Mesenchymal stem cell (in vitro differentiated cells and primary cell): Measurements from ENCODE around the gene BMPR1B.
"Not testable (repeated sequence)": the region's sequence is repeated elsewhere in the genome, so short reads cannot be mapped to it uniquely, and the experiment has no call there.

Experiments
- DNase-seq: peaks from one replicate; pipeline ENCODE4 v3.0.0-alpha.2; 2013
- H2AFZ ChIP-seq: one replicate; pipeline ENCODE4 v1.6.1; 2013; ENCODE audit warnings: low read depth, mild to moderate bottlenecking, control low read depth, inconsistent platforms, low read length, moderate library complexity
- H2AK5ac ChIP-seq: 2 replicates; pipeline ENCODE4 v1.6.1; 2013; ENCODE audit warnings: low read length, moderate library complexity, mild to moderate bottlenecking, inconsistent platforms; ENCODE audit not compliant: severe bottlenecking
- H2BK120ac ChIP-seq: one replicate; pipeline ENCODE4 v1.6.1; 2013; ENCODE audit warnings: low read depth, mild to moderate bottlenecking, inconsistent platforms, low read length, moderate library complexity
- H2BK12ac ChIP-seq, 2 experiments: one replicate each; pipeline ENCODE4 v1.6.1; 2013; ENCODE audit warnings: inconsistent platforms in 2 of 2, low read length in 2 of 2, mild to moderate bottlenecking in 2 of 2, moderate library complexity in 2 of 2, control low read depth in 1 of 2
- H2BK15ac ChIP-seq: one replicate; pipeline ENCODE4 v1.6.1; 2013; ENCODE audit warnings: mild to moderate bottlenecking, low read depth, inconsistent platforms; ENCODE audit not compliant: poor library complexity, severe bottlenecking
- H2BK5ac ChIP-seq: 2 replicates; pipeline ENCODE4 v1.6.1; 2013; ENCODE audit warnings: low read depth, mild to moderate bottlenecking, low read length, control low read depth, inconsistent platforms; ENCODE audit not compliant: poor library complexity, severe bottlenecking
- H3K14ac ChIP-seq, 2 experiments: one replicate each; pipeline ENCODE4 v1.6.1; 2013; ENCODE audit warnings: inconsistent platforms in 2 of 2, low read length in 2 of 2, control low read depth in 1 of 2, mild to moderate bottlenecking in 1 of 2, moderate library complexity in 1 of 2
- H3K18ac ChIP-seq, 2 experiments: one replicate each; pipeline ENCODE4 v1.6.1; 2013; ENCODE audit warnings: inconsistent platforms in 2 of 2, low read length in 2 of 2, control low read depth in 1 of 2, low read depth in 1 of 2, mild to moderate bottlenecking in 1 of 2
- H3K23ac ChIP-seq, 2 experiments: one replicate each; pipeline ENCODE4 v1.6.1; 2013; ENCODE audit warnings: inconsistent platforms in 2 of 2, low read length in 2 of 2, mild to moderate bottlenecking in 2 of 2, moderate library complexity in 2 of 2, control low read depth in 1 of 2
- H3K27ac ChIP-seq: 2 replicates; pipeline ENCODE4 v1.5.1; 2013; ENCODE audit warnings: mild to moderate bottlenecking, moderate library complexity, low read length, control low read depth, inconsistent platforms; ENCODE audit not compliant: poor library complexity, severe bottlenecking
- H3K27me3 ChIP-seq, 2 experiments: 2 replicates each; pipeline versions ENCODE4 v1.6.1 to v1.7.0; 2013; ENCODE audit warnings: low read length in 2 of 2, mild to moderate bottlenecking in 2 of 2, moderate library complexity in 2 of 2, control low read depth in 1 of 2, inconsistent platforms in 1 of 2; ENCODE audit not compliant: control insufficient read depth in 1 of 2, insufficient read depth in 1 of 2
- H3K36me3 ChIP-seq, 2 experiments: 2 replicates each; pipeline versions ENCODE4 v1.6.1 to v1.7.0; 2013; ENCODE audit warnings: low read length in 2 of 2, control low read depth in 1 of 2, inconsistent platforms in 1 of 2, low read depth in 1 of 2, mild to moderate bottlenecking in 1 of 2; ENCODE audit not compliant: insufficient read depth in 2 of 2, control insufficient read depth in 1 of 2
- H3K4ac ChIP-seq, 2 experiments: one replicate each; pipeline ENCODE4 v1.6.1; 2013; ENCODE audit warnings: inconsistent platforms in 2 of 2, low read length in 2 of 2, mild to moderate bottlenecking in 2 of 2, moderate library complexity in 2 of 2, control low read depth in 1 of 2, low read depth in 1 of 2
- H3K4me1 ChIP-seq: 2 replicates; pipeline ENCODE4 v1.6.1; 2013; ENCODE audit warnings: low read depth, low read length, control low read depth; ENCODE audit not compliant: control insufficient read depth, insufficient read depth
- H3K4me2 ChIP-seq: 2 replicates; pipeline ENCODE4 v1.6.1; 2013; ENCODE audit warnings: low read length, mild to moderate bottlenecking, inconsistent platforms; ENCODE audit not compliant: poor library complexity, severe bottlenecking
- H3K4me3 ChIP-seq, 2 experiments: 2 replicates each; pipeline versions ENCODE4 v1.5.1 to v1.7.0; 2013; ENCODE audit warnings: low read length in 2 of 2, mild to moderate bottlenecking in 2 of 2, control low read depth in 1 of 2, low read depth in 1 of 2; ENCODE audit not compliant: insufficient read depth in 1 of 2
- H3K79me1 ChIP-seq: replicated peaks from 2 replicates; pipeline ENCODE4 v1.6.1; 2013; ENCODE audit warnings: mild to moderate bottlenecking, control low read depth, low read length, inconsistent platforms; ENCODE audit not compliant: poor library complexity, severe bottlenecking
- H3K9ac ChIP-seq: 2 replicates; pipeline ENCODE4 v1.7.0; 2013; ENCODE audit warnings: mild to moderate bottlenecking, low read length, moderate library complexity
- H3K9me3 ChIP-seq: 2 replicates; pipeline ENCODE4 v1.7.0; 2013; ENCODE audit warnings: mild to moderate bottlenecking, low read length; ENCODE audit not compliant: control insufficient read depth
- H4K8ac ChIP-seq: one replicate; pipeline ENCODE4 v1.6.1; 2013; ENCODE audit warnings: inconsistent platforms, mild to moderate bottlenecking, low read length, moderate library complexity
- H4K91ac ChIP-seq: one replicate; pipeline ENCODE4 v1.6.1; 2013; ENCODE audit warnings: mild to moderate bottlenecking, low read length, inconsistent platforms
- WGBS: methylation state at CpG from one replicate; pipeline ENCODE4 v1.1.7; 2013; ENCODE audit warnings: mixed read lengths; 5-methylcytosine and 5-hydroxymethylcytosine counted together

Gene BMPR1B

GRCh38 chr4:95171377-95171776 lies 413.6 kb downstream of the BMPR1B start:
- H2BK15ac ChIP-seq, H3K14ac ChIP-seq, H3K18ac ChIP-seq, H2BK5ac ChIP-seq, H3K36me3 ChIP-seq, H3K4me1 ChIP-seq, H3K23ac ChIP-seq, H4K8ac ChIP-seq, H2AK5ac ChIP-seq, H2BK12ac ChIP-seq, H2BK120ac ChIP-seq, H3K4ac ChIP-seq, H3K4me2 ChIP-seq, H2AFZ ChIP-seq, H3K9me3 ChIP-seq, DNase-seq, H4K91ac ChIP-seq, H3K9ac ChIP-seq, H3K27me3 ChIP-seq, H3K27ac ChIP-seq, H3K79me1 ChIP-seq, H3K4me3 ChIP-seq: not testable (repeated sequence)
- whole genome bisulfite sequencing = no CpG with 5 or more reads among the region's 3 CpGs

GRCh38 chr4:95178938-95179337 lies 421.2 kb downstream of the BMPR1B start:
- H2BK15ac ChIP-seq = no peak overlapping the region

GRCh38 chr4:95180531-95181242 lies 422.9 kb downstream of the BMPR1B start:
- H3K27ac ChIP-seq = no peak overlapping the region
- peak overlapping the region in 1 of 2 experiments; percentile 38 for H3K14ac ChIP-seq
- no peak overlapping the region for H2BK120ac ChIP-seq
- H2BK5ac ChIP-seq = no peak overlapping the region
- H3K4me2 ChIP-seq = no peak overlapping the region
- no peak overlapping the region for H3K4me3 ChIP-seq
- peaks cover 5% of the 10 kb centered on the region for H3K4me1 ChIP-seq
- 91% methylated on average over 10 of the region's 10 CpGs for whole genome bisulfite sequencing
- no peaks in the 10 kb centered on the region for H3K9me3 ChIP-seq
- H2BK15ac ChIP-seq = no peak overlapping the region
- no peak overlapping the region for H2BK12ac ChIP-seq
- H2AFZ ChIP-seq = no peak overlapping the region
- H3K79me1 ChIP-seq = no peaks in the 10 kb centered on the region
- H4K8ac ChIP-seq = no peak overlapping the region
- no peak overlapping the region for H3K4ac ChIP-seq
- H3K23ac ChIP-seq = no peak overlapping the region
- H3K9ac ChIP-seq = no peak overlapping the region
- no peak for DNase-seq
- no peak overlapping the region for H4K91ac ChIP-seq
- H3K27me3 ChIP-seq = no peaks in the 10 kb centered on the region
- no peak overlapping the region for H2AK5ac ChIP-seq
- peaks cover 3 to 10% of the 10 kb centered on the region in 2 experiments for H3K36me3 ChIP-seq
- peak overlapping the region in 1 of 2 experiments; percentile 34 for H3K18ac ChIP-seq

More at GRCh38 chr4:95178938-95179337, 421.2 kb downstream of the BMPR1B start:
- Histone ChIP-seq H2AFZ (no peak overlapping the region), H3K18ac (no peak overlapping the region), H3K79me1 (no peaks in the 10 kb centered on the region), H2AK5ac (no peak overlapping the region), H2BK120ac (no peak overlapping the region), H3K9me3 (no peaks in the 10 kb centered on the region), H3K27me3 (no peaks in the 10 kb centered on the region), H3K23ac (no peak overlapping the region), H3K14ac (no peak overlapping the region), H3K4me1 (peaks cover 5% of the 10 kb centered on the region), H3K4me2 (no peak overlapping the region), H3K36me3 (peaks cover 3 to 10% of the 10 kb centered on the region in 2 experiments), H4K8ac (no peak overlapping the region), H2BK5ac (no peak overlapping the region), H4K91ac (no peak overlapping the region), H3K4ac (no peak overlapping the region), H3K4me3 (no peak overlapping the region), H2BK12ac (no peak overlapping the region), H3K27ac (no peak overlapping the region), H3K9ac (no peak overlapping the region)
- DNase-seq = no peak
- 100% methylated on average over 1 of the region's 2 CpGs for WGBS

GRCh38 chr4:95181243-95181995 lies 423.7 kb downstream of the BMPR1B start:
- Histone ChIP-seq H3K4me2 (no peak overlapping the region), H2AFZ (no peak overlapping the region), H2BK12ac (no peak overlapping the region), H3K4ac (no peak overlapping the region), H2BK5ac (no peak overlapping the region), H4K91ac (no peak overlapping the region), H3K9ac (no peak overlapping the region), H3K23ac (no peak overlapping the region), H2BK15ac (peak overlapping the region; percentile 62), H2AK5ac (no peak overlapping the region), H3K4me3 (no peak overlapping the region), H3K14ac (no peak overlapping the region), H3K79me1 (no peaks in the 10 kb centered on the region), H2BK120ac (no peak overlapping the region), H3K9me3 (no peaks in the 10 kb centered on the region), H3K4me1 (peaks cover 5% of the 10 kb centered on the region), H4K8ac (no peak overlapping the region), H3K27me3 (no peaks in the 10 kb centered on the region), H3K18ac (no peak overlapping the region), H3K27ac (no peak overlapping the region), H3K36me3 (peaks cover 3 to 10% of the 10 kb centered on the region in 2 experiments)
- WGBS = 71% methylated on average over 18 of the region's 18 CpGs
- DNase-seq = peak; percentile 54
